ENCODE measurements around the gene B3GALT5. TPM values are rescaled to one million over a fixed set of nuclear protein-coding genes. Genes with fewer than 3 reads are reported as not detected.

B3GALT5 gene
- total RNA-seq, 2 experiments from 2014 or later: not detected

DNA sequence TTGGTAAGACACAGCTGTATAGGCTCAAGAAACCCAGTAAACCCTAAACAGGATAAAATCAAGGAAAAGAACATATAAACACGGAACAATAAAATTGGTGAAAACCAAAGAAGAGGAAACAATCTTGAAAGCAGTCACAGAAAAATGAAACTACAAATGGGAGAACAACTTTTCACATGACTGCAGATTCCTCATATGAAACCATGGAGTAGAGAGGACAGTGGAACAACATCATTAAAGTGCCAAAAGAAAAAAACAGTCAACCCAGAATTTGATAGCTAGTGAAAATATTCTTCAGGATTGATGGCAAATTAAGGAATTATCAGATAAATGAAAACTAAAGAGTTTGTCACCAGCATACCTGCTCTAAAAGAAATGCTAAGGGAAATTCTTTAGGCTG lies 23.9 kb upstream of the B3GALT5 start:
- POLR2A ChIA-PET: no interaction called here
- CTCF ChIA-PET: no interaction called here

DNA sequence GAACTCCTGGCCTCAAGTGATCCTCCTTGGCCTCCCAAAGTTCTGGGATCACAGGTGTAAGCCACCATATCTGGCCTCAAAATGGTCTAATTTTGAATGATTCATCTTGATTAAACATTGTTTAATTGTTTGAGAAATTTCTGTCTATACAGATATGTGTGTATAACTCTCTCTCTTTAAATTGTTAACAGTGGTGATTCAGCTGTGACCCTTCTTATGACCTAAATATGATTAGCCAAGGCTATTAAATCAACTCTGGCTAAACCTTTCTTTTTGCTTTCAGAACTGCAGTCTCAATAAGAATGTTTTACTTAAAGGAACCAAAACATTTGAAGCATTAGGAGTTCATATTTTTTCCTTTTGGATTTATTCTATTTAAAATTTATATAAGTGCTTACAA lies 19.2 kb upstream of the B3GALT5 start:
- Mint-ChIP-seq H3K36me3 (ENCODE audit: low read depth) (no peaks in the 10 kb centered on the region), H3K27me3 (ENCODE audit: low read depth) (no peaks in the 10 kb centered on the region), H3K27ac (no peak overlapping the region), H3K9me3 (ENCODE audit: insufficient read depth) (peaks cover 3% of the 10 kb centered on the region), H3K4me1 (ENCODE audit: low read depth) (no peaks in the 10 kb centered on the region), H3K4me3 (no peak overlapping the region)
- CTCF ChIA-PET: no interaction called here
- ATAC-seq (no peak), DNase-seq (no peak)
- POLR2A ChIA-PET: no interaction called here

More for the DNA sequence above, 23.9 kb upstream of the B3GALT5 start:
- no peak overlapping the region for H3K4me3 Mint-ChIP-seq
- H3K36me3 Mint-ChIP-seq (ENCODE audit: low read depth): no peaks in the 10 kb centered on the region
- no peaks in the 10 kb centered on the region for H3K4me1 Mint-ChIP-seq (ENCODE audit: low read depth)
- ATAC-seq (no peak), DNase-seq (no peak)
- no peak overlapping the region for H3K27ac Mint-ChIP-seq
- no peaks in the 10 kb centered on the region for H3K27me3 Mint-ChIP-seq (ENCODE audit: low read depth)
- peaks cover 3% of the 10 kb centered on the region for H3K9me3 Mint-ChIP-seq (ENCODE audit: insufficient read depth)

DNA sequence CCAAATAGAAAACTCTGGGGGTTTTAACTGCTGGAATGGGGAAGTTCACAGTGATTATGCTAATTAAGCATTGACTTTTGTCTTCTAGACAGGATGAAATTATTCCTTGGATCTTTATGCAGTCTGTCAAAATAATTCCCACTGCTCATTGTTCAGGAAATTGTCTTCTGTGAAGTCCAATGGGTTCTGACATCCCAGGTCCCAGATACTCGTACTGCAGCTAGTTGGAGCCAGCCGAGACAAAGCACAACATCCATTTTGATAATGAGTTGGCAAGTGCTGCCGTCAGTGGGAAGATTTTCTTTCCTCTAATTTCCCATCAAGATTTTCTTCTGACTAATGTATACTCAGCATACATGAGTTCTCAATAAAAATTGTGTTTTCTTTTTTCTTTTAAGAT lies 17.3 kb upstream of the B3GALT5 start:
- ChIA-PET CTCF (no interaction called here), POLR2A (no interaction called here)
- H3K4me1 Mint-ChIP-seq (ENCODE audit: low read depth): no peaks in the 10 kb centered on the region
- ATAC-seq (no peak), DNase-seq (no peak)
- H3K36me3 Mint-ChIP-seq (ENCODE audit: low read depth): no peaks in the 10 kb centered on the region
- no peak overlapping the region for H3K27ac Mint-ChIP-seq
- no peaks in the 10 kb centered on the region for H3K9me3 Mint-ChIP-seq (ENCODE audit: insufficient read depth)
- no peak overlapping the region for H3K4me3 Mint-ChIP-seq
- peaks cover 2% of the 10 kb centered on the region for H3K27me3 Mint-ChIP-seq (ENCODE audit: low read depth)

DNA sequence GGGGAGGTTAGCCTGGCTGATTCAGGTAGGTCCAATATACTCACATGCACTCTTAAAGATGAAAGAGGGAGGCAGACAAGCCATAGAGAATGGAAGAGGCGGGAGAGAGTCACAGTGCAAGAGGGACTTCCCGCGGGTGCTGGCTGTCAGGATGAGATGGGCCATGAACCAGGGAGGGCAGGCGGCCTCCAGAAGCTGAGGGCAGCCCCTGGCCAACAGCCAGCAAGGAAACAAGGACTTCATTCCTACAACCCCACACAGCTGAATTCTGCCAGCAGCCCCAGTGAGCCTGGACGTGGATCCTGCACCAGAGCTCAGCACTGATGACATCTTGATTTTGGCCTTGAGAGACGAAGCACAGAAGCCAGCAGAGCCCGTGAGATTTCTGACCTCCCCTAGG lies 15.1 kb upstream of the B3GALT5 start:
- DNase-seq (no peak), ATAC-seq (no peak)
- ChIA-PET CTCF (no interaction called here), POLR2A (no interaction called here)
- H3K36me3 Mint-ChIP-seq (ENCODE audit: low read depth): no peaks in the 10 kb centered on the region
- no peaks in the 10 kb centered on the region for H3K9me3 Mint-ChIP-seq (ENCODE audit: insufficient read depth)
- H3K27me3 Mint-ChIP-seq (ENCODE audit: low read depth): peaks cover 4% of the 10 kb centered on the region
- H3K27ac Mint-ChIP-seq: no peak overlapping the region
- H3K4me1 Mint-ChIP-seq (ENCODE audit: low read depth): no peaks in the 10 kb centered on the region
- H3K4me3 Mint-ChIP-seq: no peak overlapping the region

DNA sequence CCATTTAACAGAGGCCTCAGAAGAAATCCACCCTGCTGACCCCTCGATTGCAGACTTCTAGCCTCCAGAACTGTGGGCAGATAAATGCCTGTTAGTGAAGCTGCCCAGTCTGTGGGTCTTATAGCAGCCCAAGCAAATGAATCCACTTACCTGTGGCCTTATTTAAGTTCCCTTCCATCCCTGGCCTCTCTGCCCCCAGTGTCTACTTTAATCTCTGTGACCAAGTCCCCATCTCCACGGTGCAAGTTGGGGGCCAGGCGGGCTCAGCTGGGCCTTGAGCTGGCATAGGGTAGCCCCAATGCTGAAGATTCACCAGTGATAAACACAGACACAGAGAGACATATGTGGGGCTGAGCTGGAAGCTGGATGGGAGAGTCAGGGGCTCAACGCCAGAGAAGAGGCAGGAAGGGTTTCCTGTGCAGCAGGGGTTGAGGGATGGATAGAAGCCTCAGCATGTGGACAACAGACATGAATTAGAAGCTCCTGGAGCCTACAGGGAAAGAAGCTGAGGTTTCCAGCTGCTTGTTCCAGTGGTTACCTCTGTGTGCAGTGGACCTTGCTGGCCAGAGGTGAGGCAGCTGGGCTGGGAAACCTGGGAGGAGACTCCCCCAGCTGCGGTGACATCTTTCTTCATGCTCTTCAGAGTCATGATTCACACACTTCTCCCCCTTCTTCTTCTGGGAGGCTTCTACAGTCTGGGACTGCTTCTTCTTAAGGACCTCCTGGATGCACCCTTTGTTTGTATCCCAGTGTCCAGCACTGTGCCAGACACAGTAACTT lies 13.4 kb upstream of the B3GALT5 start:
- H3K27ac Mint-ChIP-seq: no peak overlapping the region
- no peaks in the 10 kb centered on the region for H3K36me3 Mint-ChIP-seq (ENCODE audit: low read depth)
- CTCF ChIA-PET: no interaction called here
- peaks cover 4% of the 10 kb centered on the region for H3K27me3 Mint-ChIP-seq (ENCODE audit: low read depth)
- POLR2A ChIA-PET: no interaction called here
- no peak for DNase-seq
- no peak for ATAC-seq
- no peaks in the 10 kb centered on the region for H3K4me1 Mint-ChIP-seq (ENCODE audit: low read depth)
- H3K4me3 Mint-ChIP-seq: no peak overlapping the region
- no peaks in the 10 kb centered on the region for H3K9me3 Mint-ChIP-seq (ENCODE audit: insufficient read depth)

DNA sequence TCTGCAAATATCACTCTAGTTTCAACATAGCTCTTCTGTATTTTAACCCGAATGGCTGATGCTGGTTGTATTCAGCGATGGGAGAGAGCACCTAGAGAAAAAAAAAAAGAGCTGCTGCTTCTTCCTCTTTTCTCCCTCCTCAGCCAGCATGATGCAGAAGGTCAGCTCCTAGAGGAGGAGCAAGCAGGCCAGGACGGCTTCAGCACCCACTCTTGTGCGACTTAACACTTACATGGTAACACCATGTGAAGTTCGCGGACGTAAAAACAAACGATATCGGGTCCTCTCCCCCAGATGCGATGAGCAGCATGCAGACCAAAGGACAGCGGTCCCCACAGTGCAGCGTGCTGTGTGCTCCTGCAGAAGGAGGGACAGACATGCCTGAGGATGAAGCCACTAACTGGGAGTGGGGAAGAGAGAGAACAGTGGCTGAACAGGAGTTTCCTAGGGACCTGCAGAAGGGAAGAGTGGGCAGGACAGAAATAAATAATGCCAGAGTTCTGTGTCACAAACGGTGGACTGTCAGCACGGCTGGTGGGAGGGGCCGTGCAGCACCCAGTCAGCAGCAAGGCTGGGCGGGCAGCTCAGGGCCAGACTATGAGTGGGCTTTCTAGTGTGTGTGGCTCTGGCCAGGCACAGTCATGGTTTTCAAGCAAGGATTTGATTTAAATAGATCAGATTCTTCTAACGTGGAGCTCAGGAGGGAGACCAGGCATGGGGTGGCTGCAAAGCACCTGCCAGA lies 11.4 kb upstream of the B3GALT5 start:
- POLR2A ChIA-PET: no interaction called here
- no peak for ATAC-seq

DNA sequence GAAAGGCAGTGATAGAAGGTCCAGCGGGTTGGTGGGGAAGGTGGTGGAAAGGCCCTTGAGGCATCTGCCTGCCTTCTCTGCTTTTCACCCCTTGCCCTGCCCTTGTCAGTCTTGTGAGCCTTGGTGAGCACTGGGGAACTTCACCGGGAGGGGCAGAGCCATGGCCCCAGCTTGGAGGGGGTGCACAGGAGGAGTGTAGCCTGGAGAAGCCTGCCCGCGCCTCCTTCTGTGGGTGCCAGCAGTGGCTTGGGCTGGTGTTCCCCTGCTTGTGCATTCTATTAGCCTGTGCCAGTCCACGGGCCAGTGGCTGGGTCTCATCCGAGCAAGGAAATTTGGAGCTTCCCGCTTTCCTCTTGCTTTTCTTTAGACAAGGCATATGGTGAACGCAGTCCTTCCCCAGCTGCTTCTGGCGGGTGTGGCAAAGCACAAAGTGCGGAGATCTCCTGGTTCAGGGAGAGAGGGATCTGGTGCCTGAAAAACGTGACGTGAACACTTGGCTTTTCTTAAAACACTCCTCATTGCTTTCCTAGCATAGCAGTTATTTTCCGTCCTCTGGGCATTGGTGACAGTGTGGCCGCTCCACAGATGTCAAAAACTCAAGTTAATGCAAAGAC lies 10.6 kb upstream of the B3GALT5 start:
- Mint-ChIP-seq H3K27ac (no peak overlapping the region), H3K36me3 (ENCODE audit: low read depth) (no peaks in the 10 kb centered on the region), H3K9me3 (ENCODE audit: insufficient read depth) (no peaks in the 10 kb centered on the region), H3K27me3 (ENCODE audit: low read depth) (peaks cover 4% of the 10 kb centered on the region), H3K4me3 (no peak overlapping the region), H3K4me1 (ENCODE audit: low read depth) (no peaks in the 10 kb centered on the region)
- no peak for DNase-seq
- POLR2A ChIA-PET: no interaction called here
- ATAC-seq: no peak
- CTCF ChIA-PET: no interaction called here

More for the DNA sequence above, 11.4 kb upstream of the B3GALT5 start:
- Mint-ChIP-seq H3K27ac (no peak overlapping the region), H3K4me3 (no peak overlapping the region), H3K9me3 (ENCODE audit: insufficient read depth) (no peaks in the 10 kb centered on the region), H3K36me3 (ENCODE audit: low read depth) (no peaks in the 10 kb centered on the region), H3K4me1 (ENCODE audit: low read depth) (no peaks in the 10 kb centered on the region), H3K27me3 (ENCODE audit: low read depth) (peaks cover 4% of the 10 kb centered on the region)
- DNase-seq: no peak
- CTCF ChIA-PET: no interaction called here

GRCh38 chr21:39602793-39603192 lies 9.9 kb upstream of the B3GALT5 start:
- Mint-ChIP-seq H3K36me3 (ENCODE audit: low read depth) (no peaks in the 10 kb centered on the region), H3K4me1 (ENCODE audit: low read depth) (no peaks in the 10 kb centered on the region), H3K9me3 (ENCODE audit: insufficient read depth) (no peaks in the 10 kb centered on the region), H3K27ac (no peak overlapping the region), H3K4me3 (no peak overlapping the region), H3K27me3 (ENCODE audit: low read depth) (peaks cover 4% of the 10 kb centered on the region)
- ChIA-PET CTCF (no interaction called here), POLR2A (interaction anchor here (0.5 kb wide), 1 partner anchor 1214 kb away, joined by 5 read pairs; no protein-coding TSS in a partner anchor)
- ATAC-seq (no peak), DNase-seq (no peak)

DNA sequence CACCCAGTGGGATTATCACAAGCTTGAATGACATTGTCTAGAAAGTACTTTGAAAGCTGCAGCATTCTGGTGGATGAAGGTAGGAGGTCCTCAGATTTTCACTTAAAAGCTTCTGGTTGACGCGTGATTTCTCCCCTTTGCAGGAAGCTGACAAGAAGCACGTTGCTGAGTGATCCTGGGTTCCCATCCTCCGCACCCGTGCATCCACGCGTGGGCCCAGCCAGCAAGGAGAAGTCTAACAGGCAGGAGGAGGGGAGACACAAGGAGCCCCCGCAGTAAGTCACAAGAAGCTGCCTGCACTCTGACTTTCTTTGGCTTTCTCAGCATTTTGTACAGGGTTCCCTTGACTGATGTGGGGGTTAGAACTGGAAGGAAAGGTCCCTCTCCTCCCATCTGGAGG lies 7.8 kb upstream of the B3GALT5 start:
- Mint-ChIP-seq H3K36me3 (ENCODE audit: low read depth) (no peaks in the 10 kb centered on the region), H3K9me3 (ENCODE audit: insufficient read depth) (no peaks in the 10 kb centered on the region), H3K4me1 (ENCODE audit: low read depth) (no peaks in the 10 kb centered on the region), H3K27me3 (ENCODE audit: low read depth) (peaks cover 4% of the 10 kb centered on the region), H3K27ac (no peak overlapping the region), H3K4me3 (no peak overlapping the region)
- ChIA-PET CTCF (no interaction called here), POLR2A (no interaction called here)
- DNase-seq (no peak), ATAC-seq (no peak)

- Mint-ChIP-seq H3K27me3 (ENCODE audit: low read depth) (peaks cover 32% of the 10 kb centered on the region), H3K4me1 (ENCODE audit: low read depth) (no peaks in the 10 kb centered on the region), H3K27ac (no peak overlapping the region), H3K9me3 (ENCODE audit: insufficient read depth) (no peaks in the 10 kb centered on the region), H3K36me3 (ENCODE audit: low read depth) (no peaks in the 10 kb centered on the region), H3K4me3 (no peak overlapping the region)
- ChIA-PET CTCF (no interaction called here), POLR2A (interaction anchor here (0.6 kb wide), 1 partner anchor 1314 kb away, joined by 3 read pairs; no protein-coding TSS in a partner anchor)
- no peak for DNase-seq
- ATAC-seq: no peak
These were observed 2.0 kb upstream of the B3GALT5 start for GRCh38 chr21:39610703-39611102.

GRCh38 chr21:39611551-39612190 lies 1.1 kb upstream of the B3GALT5 start:
- POLR2A ChIA-PET: no interaction called here
- no peaks in the 10 kb centered on the region for H3K36me3 Mint-ChIP-seq (ENCODE audit: low read depth)
- H3K4me1 Mint-ChIP-seq (ENCODE audit: low read depth): no peaks in the 10 kb centered on the region
- H3K9me3 Mint-ChIP-seq (ENCODE audit: insufficient read depth): no peaks in the 10 kb centered on the region
- CTCF ChIA-PET: no interaction called here
- DNase-seq (no peak), ATAC-seq (no peak)
- H3K27ac Mint-ChIP-seq: no peak overlapping the region
- no peak overlapping the region for H3K4me3 Mint-ChIP-seq
- peaks cover 32% of the 10 kb centered on the region for H3K27me3 Mint-ChIP-seq (ENCODE audit: low read depth)

Data from activated CD8-positive, alpha-beta T cell treated with anti-CD3 and anti-CD28 coated beads, Interleukin-2, amount 10 ng/mL, durations not matched to agents 7 days and 5 days (primary cell).